ENCODE data around the gene NDUFC1.
"Not testable (repeated sequence)": the region's sequence is repeated elsewhere in the genome, so short reads cannot be mapped to it uniquely, and the experiment has no call there.

The NDUFC1 gene

GRCh38 chr4:139297001-139297410, 5.3 kb downstream of the NDUFC1 start:
- no peak for DNase-seq (ENCODE audit: low read depth, low spot score)

GRCh38 chr4:139295942-139296299, 6.4 kb downstream of the NDUFC1 start:
- no peak for DNase-seq (ENCODE audit: low read depth, low spot score)

DNA sequence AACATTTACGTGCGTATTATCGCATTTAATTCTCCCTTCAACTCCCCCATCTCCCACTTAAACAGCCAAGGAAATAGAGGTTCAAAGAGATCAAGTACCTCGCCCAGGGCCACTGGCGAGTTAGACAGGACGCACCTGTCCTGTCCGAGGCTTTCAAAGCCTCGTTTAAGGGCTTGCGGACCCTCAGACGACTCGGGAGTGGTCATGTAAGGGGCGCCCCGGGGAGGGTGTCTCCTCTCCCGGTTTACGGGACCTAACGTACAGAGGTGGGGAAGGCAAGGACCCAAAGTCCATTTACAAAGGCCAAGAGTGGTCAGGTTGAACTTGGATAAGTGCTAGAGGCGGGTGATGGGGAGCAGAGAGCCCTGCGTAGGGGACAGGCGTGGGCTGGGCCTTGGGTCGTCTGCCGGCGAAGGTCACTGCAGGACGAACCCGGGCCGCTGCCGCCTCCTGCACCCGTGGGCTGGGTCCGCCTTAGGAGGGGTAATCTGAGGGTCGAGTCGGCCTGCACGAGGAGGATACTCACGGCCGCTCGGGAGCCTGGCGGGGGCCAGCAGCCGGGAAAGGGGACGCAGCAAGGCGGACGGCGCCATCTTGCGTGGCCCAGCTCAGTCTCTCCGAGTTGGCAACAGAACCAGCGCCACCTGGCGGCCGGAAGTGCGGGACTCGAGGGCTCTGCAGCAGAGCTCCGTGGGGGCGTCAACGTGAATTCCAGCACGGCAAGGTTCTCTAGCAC, 6.9 kb downstream of the NDUFC1 start:
- no peak for DNase-seq (ENCODE audit: low read depth, low spot score)

- DNase-seq (ENCODE audit: low read depth, low spot score), result no peak
Observed at GRCh38 chr4:139286186-139286698, 16.0 kb downstream of the NDUFC1 start.

DNA sequence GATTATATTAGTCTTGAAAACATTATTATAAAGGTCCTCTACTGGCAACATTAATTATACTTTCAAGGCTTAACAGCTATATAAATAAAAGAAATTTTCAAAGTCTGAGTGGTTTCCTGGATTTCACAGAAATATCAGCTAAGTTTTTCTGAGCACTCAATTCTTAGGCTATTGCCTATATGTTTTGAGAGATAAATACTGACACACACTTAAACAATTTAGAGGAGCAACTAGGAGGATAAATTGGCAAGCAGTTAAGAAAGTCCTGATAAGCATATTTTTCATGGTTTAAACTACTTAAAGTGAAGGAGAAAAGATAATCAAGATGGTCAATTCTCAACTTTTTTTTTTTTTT, 19.6 kb downstream of the NDUFC1 start:
- DNase-seq (ENCODE audit: low read depth, low spot score), result no peak

- no peak for DNase-seq (ENCODE audit: low read depth, low spot score)
Observed at GRCh38 chr4:139282065-139282720, 20.1 kb downstream of the NDUFC1 start.

DNA sequence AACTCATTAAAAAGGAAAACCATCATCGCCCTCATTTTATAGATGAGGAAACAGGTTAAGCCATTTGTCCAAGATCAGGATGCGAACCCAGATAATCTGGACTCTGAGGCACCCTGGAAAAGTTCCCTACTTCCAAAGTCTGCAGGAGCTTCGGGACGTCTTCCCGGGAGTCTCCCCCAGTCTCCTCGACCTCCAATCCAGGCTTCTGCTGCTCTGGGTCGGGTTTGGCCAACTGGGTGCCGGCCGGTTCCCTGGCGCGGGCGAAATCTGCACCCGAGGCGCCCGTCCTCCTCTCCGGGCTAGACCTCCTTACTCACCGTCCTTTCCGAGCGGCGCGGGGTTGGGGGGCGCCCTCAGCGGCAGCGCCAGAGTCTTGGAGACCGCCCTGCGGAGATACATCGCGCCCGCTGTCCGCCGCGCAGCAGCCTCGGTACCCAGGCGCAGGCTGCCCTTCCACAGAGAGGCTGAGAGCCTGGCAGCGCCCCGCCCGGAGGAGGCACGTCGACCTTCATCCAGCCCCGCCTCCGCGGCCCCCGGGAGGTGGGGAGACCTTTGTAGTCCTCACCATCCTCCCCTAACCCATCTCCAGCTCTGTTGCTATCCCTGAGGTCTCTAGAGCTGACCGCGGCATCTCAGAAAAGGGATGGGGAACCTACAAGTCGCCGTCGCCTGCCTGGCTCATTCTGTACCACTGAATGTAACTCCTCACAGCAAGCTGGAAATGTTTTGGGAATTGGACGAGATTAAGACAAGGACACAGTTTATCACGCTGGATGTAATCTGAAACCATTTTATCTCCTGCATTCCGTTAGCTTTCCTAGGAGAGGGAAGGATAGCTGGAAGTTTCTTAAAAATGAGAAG, 22.3 kb downstream of the NDUFC1 start, which contains the start of gene MGARP:
Gene MGARP (minus strand): TSS at position 466 of the 861 bp plus-strand sequence. CDS start 67 bp downstream, at position 399.
- DNase-seq (ENCODE audit: low read depth, low spot score), result no peak

DNA sequence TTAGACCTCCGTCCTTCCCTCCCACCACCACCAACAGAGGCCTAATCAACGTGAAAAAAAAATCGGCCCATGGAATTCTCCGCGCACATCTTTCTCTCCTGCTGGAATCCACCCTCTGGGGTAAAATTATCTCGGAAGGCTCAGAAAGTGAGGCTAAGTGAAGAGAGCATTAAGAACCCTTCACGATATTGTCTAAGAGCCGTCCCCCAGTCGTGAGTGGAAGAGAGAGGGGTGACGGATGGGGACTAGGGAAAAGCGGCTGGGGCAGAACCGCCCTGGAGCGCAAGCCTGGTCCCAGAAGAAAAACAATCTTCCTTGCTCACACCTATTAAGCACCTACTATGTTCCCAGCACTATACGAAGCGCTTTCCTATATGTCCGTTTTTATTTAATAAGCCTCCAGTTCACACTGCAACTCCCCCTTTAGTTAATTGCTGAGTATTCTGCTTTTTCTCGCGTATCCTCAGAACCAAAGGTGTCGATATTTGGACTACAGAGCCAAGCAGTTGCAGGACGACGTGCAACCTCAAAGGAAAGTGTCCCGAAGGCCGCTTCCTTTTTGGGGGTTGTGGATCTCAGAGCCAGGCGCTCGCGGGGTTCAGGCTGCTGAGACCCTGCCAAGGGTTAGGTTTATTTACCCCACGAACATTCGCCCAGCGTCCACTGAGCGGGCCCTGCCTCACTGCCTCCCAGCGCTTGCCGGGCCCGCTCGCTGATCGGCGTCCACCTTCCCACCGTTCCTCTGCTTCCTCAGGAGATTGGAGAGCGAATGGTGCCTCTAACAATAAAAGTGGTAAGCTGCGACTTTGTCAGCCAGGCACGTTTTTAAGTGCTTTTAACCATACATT, 23.1 kb downstream of the NDUFC1 start:
- DNase-seq (ENCODE audit: low read depth, low spot score), result no peak

- DNase-seq (ENCODE audit: low read depth, low spot score), result no peak
Observed at GRCh38 chr4:139278485-139278884, 23.8 kb downstream of the NDUFC1 start.

- DNase-seq (ENCODE audit: low read depth, low spot score), result no peak
Observed at GRCh38 chr4:139275281-139275735, 27.0 kb downstream of the NDUFC1 start.

- DNase-seq (ENCODE audit: low read depth, low spot score), result no peak
Observed at GRCh38 chr4:139274790-139275189, 27.5 kb downstream of the NDUFC1 start.

- DNase-seq (ENCODE audit: low read depth, low spot score), result no peak
Observed at GRCh38 chr4:139273835-139274234, 28.4 kb downstream of the NDUFC1 start.

DNA sequence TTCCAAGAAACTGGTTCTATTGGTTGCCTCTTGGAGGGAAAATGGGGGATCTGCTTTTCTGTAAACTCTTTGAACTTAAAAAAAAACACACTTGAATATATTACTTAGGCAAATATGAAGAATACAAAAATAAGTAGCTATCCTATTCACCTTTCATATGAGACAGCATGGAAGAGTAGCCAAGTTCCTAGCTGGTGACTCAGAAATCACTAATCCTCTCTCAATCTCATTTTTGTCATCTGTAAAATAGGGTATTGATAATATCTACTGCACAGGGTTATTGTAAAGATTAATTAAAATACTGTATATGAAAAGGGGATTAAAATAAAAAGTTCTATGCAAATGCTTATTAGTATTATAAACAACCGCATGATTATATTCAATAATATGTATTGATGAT, 35.0 kb downstream of the NDUFC1 start:
- DNase-seq (ENCODE audit: low read depth, low spot score), result no peak

DNA sequence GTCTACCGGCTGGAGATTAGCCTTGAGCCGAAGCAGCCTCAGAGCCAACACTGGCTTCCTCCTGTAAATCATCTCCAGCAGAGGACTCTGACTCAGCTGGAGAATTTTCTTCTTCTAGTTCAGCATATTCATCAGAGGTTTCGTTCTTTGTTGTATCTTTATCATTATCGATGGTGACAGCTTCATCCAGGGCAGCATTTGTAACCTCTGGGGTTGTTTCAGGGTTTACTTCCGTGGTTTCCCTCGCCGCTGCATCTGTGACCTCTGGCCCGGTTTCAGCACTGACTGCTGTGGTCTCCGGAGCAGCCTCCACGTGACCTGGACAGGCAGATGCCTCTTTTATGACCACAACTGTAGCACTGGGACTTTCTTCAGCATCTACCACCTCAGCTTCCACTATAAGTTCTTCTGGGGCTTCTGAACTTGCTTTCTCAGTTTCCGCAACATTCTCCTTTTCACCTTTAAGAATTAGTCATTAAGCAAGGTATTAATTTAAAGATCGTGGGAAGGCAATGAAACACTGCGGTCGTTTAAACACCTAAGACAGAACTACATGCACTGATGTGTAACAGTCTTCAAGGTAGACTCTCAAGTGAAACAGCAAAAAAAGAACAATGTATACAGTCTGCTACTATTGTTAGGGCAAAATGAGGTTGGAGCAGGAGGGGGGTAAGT, 35.6 kb downstream of the NDUFC1 start:
- DNase-seq (ENCODE audit: low read depth, low spot score), result peak; percentile 40

- no peak for DNase-seq (ENCODE audit: low read depth, low spot score)
Observed at GRCh38 chr4:139266208-139266582, 36.1 kb downstream of the NDUFC1 start.

DNA sequence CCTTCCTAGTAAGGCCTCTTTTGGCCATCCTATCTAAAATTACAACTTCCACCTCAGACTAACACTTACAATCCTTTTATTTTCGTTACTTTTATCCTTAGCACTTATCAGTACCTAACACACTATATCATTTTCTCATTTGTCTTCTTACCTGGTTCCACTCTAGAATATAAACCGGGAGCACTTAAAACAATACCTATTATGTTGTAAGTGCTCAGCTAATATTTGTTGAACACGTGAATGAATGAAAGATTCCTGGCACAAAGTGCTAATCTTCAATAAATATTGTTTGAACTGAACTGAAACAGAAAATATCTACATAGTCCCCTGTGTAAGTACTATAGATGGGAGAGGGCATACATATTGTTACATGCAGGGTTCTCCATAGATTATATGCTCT, 36.6 kb downstream of the NDUFC1 start:
- no peak for DNase-seq (ENCODE audit: low read depth, low spot score)

- no peak for DNase-seq (ENCODE audit: low read depth, low spot score)
Observed at GRCh38 chr4:139256349-139256748, 45.9 kb downstream of the NDUFC1 start.

DNA sequence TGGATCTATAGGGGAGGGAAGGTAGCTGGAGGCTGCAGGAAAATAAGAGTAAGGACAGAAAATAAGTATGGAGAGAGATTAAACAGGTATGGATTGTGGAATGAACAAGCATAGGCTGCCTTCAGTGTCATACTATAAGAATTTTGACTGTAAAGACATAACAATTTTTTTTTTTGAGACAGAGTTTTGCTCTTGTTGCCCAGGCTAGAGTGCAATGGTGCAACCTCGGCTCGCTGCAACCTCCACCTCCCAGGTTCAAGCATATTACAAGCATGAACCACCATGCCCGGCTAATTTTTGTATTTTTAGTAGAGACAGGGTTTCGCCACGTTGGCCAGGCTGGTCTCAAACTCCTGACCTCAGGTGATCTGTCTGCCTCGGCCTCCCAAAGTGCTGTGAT, 46.7 kb downstream of the NDUFC1 start:
- DNase-seq (ENCODE audit: low read depth, low spot score), result not testable (repeated sequence)

DNA sequence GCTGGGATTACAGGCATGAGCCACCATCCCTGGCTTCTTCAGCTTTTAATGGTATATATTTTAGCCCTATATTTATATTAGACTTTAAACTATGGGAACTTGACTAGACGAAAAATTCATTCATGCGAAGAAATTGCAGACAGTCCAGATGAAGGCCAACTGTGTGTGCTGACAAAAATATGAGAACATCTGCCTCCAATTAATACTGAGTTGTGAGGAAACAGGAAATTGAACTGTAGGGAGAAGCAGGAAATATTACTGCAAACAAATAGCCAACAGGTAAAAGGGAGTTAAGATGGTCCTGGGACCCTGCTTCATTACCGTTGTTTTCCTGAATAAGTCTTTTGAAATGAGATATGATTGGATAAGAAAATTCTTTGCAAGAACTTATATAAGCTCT, 48.6 kb downstream of the NDUFC1 start:
- no peak for DNase-seq (ENCODE audit: low read depth, low spot score)

DNA sequence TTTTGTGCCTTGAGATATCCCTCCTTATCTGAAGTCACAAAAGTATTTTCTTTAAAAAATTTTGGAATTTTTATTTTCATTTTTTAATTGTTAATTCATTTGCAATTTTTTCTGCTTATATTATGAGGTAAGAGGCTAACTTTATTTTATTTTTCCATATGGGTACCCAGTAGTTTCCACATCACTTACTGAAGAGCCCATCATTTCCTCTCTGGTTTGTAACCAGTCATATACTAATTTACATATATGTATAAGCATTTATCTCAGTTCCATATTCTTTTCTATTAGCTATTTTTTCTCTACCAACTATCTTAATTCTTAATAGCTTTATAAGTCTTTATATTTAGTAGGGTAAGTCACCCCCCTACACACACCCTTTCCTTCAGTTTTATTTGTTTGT, 49.2 kb downstream of the NDUFC1 start:
- no peak for DNase-seq (ENCODE audit: low read depth, low spot score)
